Neuronal stem cell (in vitro differentiated cells): Measurements from ENCODE around the gene TRIM59.

ENCODE experiments used
- DNase-seq: peaks from one replicate; pipeline ENCODE4 v3.0.0-alpha.2; 2013; ENCODE audit warnings: low spot score
- H2AFZ ChIP-seq: one replicate; pipeline ENCODE4 v1.6.1; 2013; ENCODE audit warnings: mild to moderate bottlenecking, low read length, inconsistent platforms
- H2AK5ac ChIP-seq: 2 replicates; pipeline ENCODE4 v1.6.1; 2013; ENCODE audit warnings: low read depth, mild to moderate bottlenecking, inconsistent platforms, low read length, moderate library complexity, mixed read lengths
- H2BK120ac ChIP-seq: 2 replicates; pipeline ENCODE4 v1.6.1; 2013; ENCODE audit warnings: low read depth, mild to moderate bottlenecking, inconsistent platforms, low read length, moderate library complexity, mixed read lengths
- H2BK12ac ChIP-seq: one replicate; pipeline ENCODE4 v1.6.1; 2013; ENCODE audit warnings: low read length, inconsistent platforms
- H2BK15ac ChIP-seq: 2 replicates; pipeline ENCODE4 v1.6.1; 2013; ENCODE audit warnings: mild to moderate bottlenecking, low read length, inconsistent platforms, mixed read lengths
- H2BK5ac ChIP-seq: one replicate; pipeline ENCODE4 v1.6.1; 2013; ENCODE audit warnings: inconsistent platforms, mild to moderate bottlenecking, low read length, moderate library complexity
- H3K14ac ChIP-seq: one replicate; pipeline ENCODE4 v1.6.1; 2013; ENCODE audit warnings: low read length, inconsistent platforms
- H3K18ac ChIP-seq: 2 replicates; pipeline ENCODE4 v1.6.1; 2013; ENCODE audit warnings: low read length, inconsistent platforms
- H3K23ac ChIP-seq: 2 replicates; pipeline ENCODE4 v1.6.1; 2013; ENCODE audit warnings: low read depth, mild to moderate bottlenecking, mixed read lengths, low read length, inconsistent platforms; ENCODE audit not compliant: poor library complexity
- H3K27ac ChIP-seq: replicated peaks from 3 replicates; pipeline ENCODE4 v1.5.1; 2013; ENCODE audit warnings: low read length, inconsistent platforms
- H3K27me3 ChIP-seq, 3 experiments: 2 replicates each; pipeline ENCODE4 v1.6.1; 2013; ENCODE audit warnings: low read length in 3 of 3, mild to moderate bottlenecking in 2 of 3, inconsistent platforms in 1 of 3, low read depth in 1 of 3, mixed read lengths in 1 of 3, moderate library complexity in 1 of 3; ENCODE audit not compliant: control insufficient read depth in 3 of 3, insufficient read depth in 3 of 3
- H3K36me3 ChIP-seq, 2 donors: replicated peaks in 1 of 2; 2 replicates each; pipeline ENCODE4 v1.6.1; 2013; ENCODE audit warnings: low read length in 2 of 2; ENCODE audit not compliant: control insufficient read depth in 2 of 2, insufficient read depth in 2 of 2
- H3K4ac ChIP-seq: 2 replicates; pipeline ENCODE4 v1.6.1; 2013; ENCODE audit warnings: inconsistent platforms, mild to moderate bottlenecking, low read length, moderate library complexity
- H3K4me1 ChIP-seq, 2 donors: 1 replicate in 1 of 2; 2 replicates in 1 of 2; pipeline ENCODE4 v1.6.1; 2013; ENCODE audit warnings: low read length in 2 of 2, low read depth in 1 of 2; ENCODE audit not compliant: control insufficient read depth in 2 of 2, insufficient read depth in 1 of 2
- H3K4me2 ChIP-seq: one replicate; pipeline ENCODE4 v1.6.1; 2013; ENCODE audit warnings: mild to moderate bottlenecking, low read length, inconsistent platforms; ENCODE audit not compliant: insufficient read depth, poor library complexity, severe bottlenecking
- H3K4me3 ChIP-seq, 2 donors: 2 replicates each; pipeline ENCODE4 v1.5.1; 2013; ENCODE audit warnings: low read length in 2 of 2, mild to moderate bottlenecking in 2 of 2, inconsistent platforms in 1 of 2, moderate library complexity in 1 of 2
- H3K79me1 ChIP-seq: one replicate; pipeline ENCODE4 v1.6.1; 2013; ENCODE audit warnings: low read depth, mild to moderate bottlenecking, inconsistent platforms, low read length, moderate library complexity
- H3K9ac ChIP-seq: one replicate; pipeline ENCODE4 v1.6.1; 2013; ENCODE audit warnings: mild to moderate bottlenecking, low read depth, low read length, inconsistent platforms; ENCODE audit not compliant: poor library complexity
- H3K9me3 ChIP-seq, 2 donors: replicated peaks in 1 of 2; 2 replicates each; pipeline versions ENCODE3 to v1.6.1; 2013; ENCODE audit warnings: low read length in 2 of 2, mild to moderate bottlenecking in 2 of 2, inconsistent platforms in 1 of 2, low read depth in 1 of 2, mixed read lengths in 1 of 2, moderate library complexity in 1 of 2; ENCODE audit not compliant: control insufficient read depth in 2 of 2, insufficient read depth in 1 of 2
- H4K8ac ChIP-seq: one replicate; pipeline ENCODE4 v1.6.1; 2013; ENCODE audit warnings: low read depth, mild to moderate bottlenecking, inconsistent platforms, low read length, moderate library complexity
- H4K91ac ChIP-seq: one replicate; pipeline ENCODE4 v1.6.1; 2013; ENCODE audit warnings: low read length, low read depth, mild to moderate bottlenecking, inconsistent platforms; ENCODE audit not compliant: poor library complexity
- WGBS, 2 donors: extraction: QIAGEN DNeasy Blood & Tissue Kit; methylation state at CpG; one replicate each; pipeline ENCODE4 v1.1.7; 2013; ENCODE audit warnings: missing lambda C conversion rate in 2 of 2, mixed read lengths in 1 of 2; ENCODE audit not compliant: insufficient read length in 2 of 2, insufficient replicate concordance in 1 of 2; ENCODE audit errors: extremely low coverage in 2 of 2; 5-methylcytosine and 5-hydroxymethylcytosine counted together

The TRIM59 gene

GRCh38 chr3:160448845-160449635 is 546 bp downstream of the TRIM59 start:
- Histone ChIP-seq H3K18ac (peak overlapping the region; percentile 87), H4K8ac (no peak overlapping the region), H3K4ac (no peak overlapping the region), H2AK5ac (peak overlapping the region; percentile 48), H3K23ac (peak overlapping the region; percentile 82), H3K4me1 (peaks cover 0 to 8% of the 10 kb centered on the region in 2 donors), H3K4me3 (peak overlapping the region; percentile 53 to 97), H3K27ac (peak overlapping the region; percentile 96), H3K27me3 (peaks cover 0 to 30% (median 0%) of the 10 kb centered on the region in 3 experiments), H2BK120ac (no peak overlapping the region), H2AFZ (peak overlapping the region; percentile 94), H3K9ac (peak overlapping the region; percentile 95), H2BK12ac (peak overlapping the region; percentile 63), H3K4me2 (peak overlapping the region; percentile 45), H3K36me3 (peaks cover 0 to 6% of the 10 kb centered on the region in 2 donors), H2BK15ac (peak overlapping the region; percentile 25), H4K91ac (peak overlapping the region; percentile 47), H2BK5ac (peak overlapping the region; percentile 60), H3K79me1 (peaks cover 3% of the 10 kb centered on the region), H3K14ac (peak overlapping the region; percentile 39), H3K9me3 (no peaks in the 10 kb centered on the region)
- WGBS, 2 donors, result no CpG with 5 or more reads among the region's 26 CpGs
- DNase-seq, result peak; percentile 14

- Histone ChIP-seq H3K4me1 (peaks cover 0 to 8% of the 10 kb centered on the region in 2 donors), H2BK15ac (no peak overlapping the region), H3K14ac (no peak overlapping the region), H3K27ac (no peak overlapping the region), H3K36me3 (peaks cover 0 to 7% of the 10 kb centered on the region in 2 donors), H3K79me1 (peaks cover 2% of the 10 kb centered on the region), H3K4me2 (no peak overlapping the region), H3K27me3 (peaks cover 0 to 27% (median 0%) of the 10 kb centered on the region in 3 experiments), H4K91ac (no peak overlapping the region), H3K18ac (no peak overlapping the region), H3K9ac (no peak overlapping the region), H4K8ac (no peak overlapping the region), H3K9me3 (peaks cover 0 to 2% of the 10 kb centered on the region in 2 donors), H2BK120ac (no peak overlapping the region), H2BK12ac (no peak overlapping the region), H2BK5ac (no peak overlapping the region), H2AFZ (no peak overlapping the region), H3K4me3 (no peak overlapping the region), H2AK5ac (no peak overlapping the region), H3K23ac (no peak overlapping the region), H3K4ac (no peak overlapping the region)
- no CpG with 5 or more reads among the region's 3 CpGs for WGBS, 2 donors
- DNase-seq, result no peak
Measured at GRCh38 chr3:160447544-160447943, 2.0 kb downstream of the TRIM59 start.

GRCh38 chr3:160446522-160447056 is 3.0 kb downstream of the TRIM59 start:
- Histone ChIP-seq H2AK5ac (no peak overlapping the region), H3K4ac (no peak overlapping the region), H4K8ac (no peak overlapping the region), H3K79me1 (peaks cover 2% of the 10 kb centered on the region), H3K36me3 (peaks cover 0 to 9% of the 10 kb centered on the region in 2 donors), H3K18ac (no peak overlapping the region), H2AFZ (no peak overlapping the region), H3K9me3 (peaks cover 0 to 2% of the 10 kb centered on the region in 2 donors), H3K4me2 (peak overlapping the region; percentile 25), H3K14ac (no peak overlapping the region), H2BK12ac (peak overlapping the region; percentile 19), H3K9ac (no peak overlapping the region), H3K27ac (no peak overlapping the region), H4K91ac (no peak overlapping the region), H3K4me1 (peaks cover 0 to 8% of the 10 kb centered on the region in 2 donors), H3K27me3 (peaks cover 0 to 27% (median 0%) of the 10 kb centered on the region in 3 experiments), H2BK120ac (no peak overlapping the region), H3K4me3 (no peak overlapping the region), H3K23ac (no peak overlapping the region), H2BK15ac (no peak overlapping the region), H2BK5ac (no peak overlapping the region)
- no peak for DNase-seq
- WGBS, 2 donors, result no CpG with 5 or more reads among the region's 13 CpGs

GRCh38 chr3:160445854-160446253 is 3.7 kb downstream of the TRIM59 start:
- Histone ChIP-seq H3K36me3 (peaks cover 0 to 9% of the 10 kb centered on the region in 2 donors), H2BK120ac (no peak overlapping the region), H4K8ac (no peak overlapping the region), H2BK15ac (no peak overlapping the region), H2BK12ac (no peak overlapping the region), H3K79me1 (peaks cover 2% of the 10 kb centered on the region), H2BK5ac (no peak overlapping the region), H3K4me1 (peaks cover 0 to 8% of the 10 kb centered on the region in 2 donors), H3K14ac (no peak overlapping the region), H2AK5ac (no peak overlapping the region), H3K9ac (no peak overlapping the region), H3K4ac (no peak overlapping the region), H3K4me3 (no peak overlapping the region), H3K27me3 (peaks cover 0 to 27% (median 0%) of the 10 kb centered on the region in 3 experiments), H3K4me2 (no peak overlapping the region), H2AFZ (no peak overlapping the region), H3K9me3 (peaks cover 0 to 2% of the 10 kb centered on the region in 2 donors), H3K27ac (no peak overlapping the region), H4K91ac (no peak overlapping the region), H3K18ac (no peak overlapping the region), H3K23ac (no peak overlapping the region)
- no peak for DNase-seq
- no CpG with 5 or more reads among the region's 1 CpG for WGBS, 2 donors
